Heart right ventricle (tissue), 16 donors: ENCODE measurements around the gene CS. TPM values are rescaled to one million over a fixed set of nuclear protein-coding genes. Genes with fewer than 3 reads are reported as not detected.

ENCODE experiments used
- ATAC-seq, 8 donors: fragments of 200-7000 bp; cut with Tn5 transposase; one replicate each; pipeline ENCODE4 v1.9.1; 2020; ENCODE audit warnings: mild to moderate bottlenecking in 8 of 8, moderate library complexity in 8 of 8, moderate number of reproducible peaks in 1 of 8
- DNase-seq, 2 donors: peaks; one replicate each; pipeline ENCODE4 v3.0.0-alpha.2; 2020
- H3K27ac ChIP-seq, 10 donors: fragments of 200-600 bp; sonication (generic) in 2 of 10; one replicate each; pipeline versions ENCODE4 v1.5.0 to v1.8.0; 2020 to 2022; ENCODE audit warnings: mild to moderate bottlenecking in 3 of 10
- H3K27me3 ChIP-seq, 7 donors: fragments of 200-600 bp; one replicate each; pipeline ENCODE4 v1.8.0; 2021 to 2022; ENCODE audit warnings: mild to moderate bottlenecking in 2 of 7
- H3K36me3 ChIP-seq, 9 donors: fragments of 200-600 bp; sonication (generic) in 1 of 9; one replicate each; pipeline versions ENCODE4 v1.5.0 to v1.8.0; 2020 to 2022; ENCODE audit warnings: mild to moderate bottlenecking in 2 of 9
- H3K4me1 ChIP-seq, 9 donors: fragments of 200-600 bp; sonication (generic) in 1 of 9; one replicate each; pipeline versions ENCODE4 v1.5.0 to v1.8.0; 2020 to 2022; ENCODE audit warnings: mild to moderate bottlenecking in 4 of 9
- H3K4me3 ChIP-seq, 10 donors: fragments of 200-600 bp; sonication (generic) in 2 of 10; one replicate each; pipeline versions ENCODE4 v1.5.0 to v1.8.0; 2020 to 2022; ENCODE audit warnings: mild to moderate bottlenecking in 7 of 10, moderate library complexity in 2 of 10
- H3K9me3 ChIP-seq, 11 donors: fragments of 200-600 bp in 10 of 11; sonication (generic) in 2 of 11; one replicate each; pipeline versions ENCODE4 v1.5.0 to v1.8.0; 2013 to 2022; ENCODE audit warnings: mild to moderate bottlenecking in 2 of 11, control low read depth in 1 of 11, moderate library complexity in 1 of 11
- WGBS, 2 donors: extraction: QIAGEN DNeasy Blood & Tissue Kit; methylation state at CpG; one replicate each; pipeline ENCODE4 v1.1.7; 2013; ENCODE audit warnings: inconsistent platforms in 1 of 2; 5-methylcytosine and 5-hydroxymethylcytosine counted together
- intact Hi-C, 10 donors: fragments of 100-400 bp; cut with DNase I; formaldehyde crosslinking; loops; one replicate each; pipeline versions ENCODE4 v1.11.1 to v1.14.2; 2022
- polyA plus RNA-seq, 2 donors: library from polyadenylated mRNA; stranded (reverse); fragments of 200-250 nt; gene quantifications; one replicate each; pipeline ENCODE4 v1.2.3, GENCODE V29; 2013
- total RNA-seq, 10 donors: library from RNA; stranded (reverse); fragmentation: NEBNext Ultra II Directional in 3 of 10; extraction: Animal tissue kit (Norgen Biotek cat#: 25700) in 3 of 10; gene quantifications; one replicate each; pipeline versions ENCODE4 v1.2.1 to v1.2.4, GENCODE V29; 2021 to 2023
- TF ChIP-seq, protein P1 (sequence below), 9 donors: fragments of 200-600 bp; sonication (generic) in 2 of 9; IDR thresholded peaks; one replicate each; pipeline versions ENCODE4 v1.5.0 to v1.8.0; 2021 to 2022; ENCODE audit warnings: antibody characterized with exemption in 9 of 9, mild to moderate bottlenecking in 5 of 9, moderate library complexity in 1 of 9
- donor health status: Arrhythmogenic right ventricular cardiomyopathy.
- donor health status: ischemic (EF 13 %, LVEDD 7.1; RV severe dilation, severe dysfunction).
- donor health status: healthy with polysubstance abuse.
- donor health status: DM: no; HTN: yes; CAD: no.
- donor health status: DM: no; HTN: no; CAD: no.
- donor health status: ischemic (EF 25% LVEDD 6.9; RV normal size, moderate dysfunction).
- donor health status: ischemic (EF 25% LVEDD 5.7; RV mildly dilated, moderate dysfunction).
- donor health status: healthy.
- donor health status: DM: yes; HTN: yes; CAD: no.
- donor health status: Ischemic cardiomyopathy.
- donor health status: ischemic (EF 35%, LVEDD 5.7; RV mildly dilated, moderate dysfunction).
- donor health status: nonischemic (EF 11% LVEDD 7.7; RV severe dilation, severe dysfunction).
- donor health status: DM: yes; HTN: yes; CAD: no.
- donor health status: PGD.
- donor health status: ischemic (EF 29% LVEDD 5.4; RV normal size, mild dysfunction).
- donor health status: nonischemic (EF 23%, LVEDD 6.1; RV moderate dilation, normal function).

Gene CS
- total and polyA plus RNA-seq, 12 donors, result 154 to 991 (median 859) TPM

DNA sequence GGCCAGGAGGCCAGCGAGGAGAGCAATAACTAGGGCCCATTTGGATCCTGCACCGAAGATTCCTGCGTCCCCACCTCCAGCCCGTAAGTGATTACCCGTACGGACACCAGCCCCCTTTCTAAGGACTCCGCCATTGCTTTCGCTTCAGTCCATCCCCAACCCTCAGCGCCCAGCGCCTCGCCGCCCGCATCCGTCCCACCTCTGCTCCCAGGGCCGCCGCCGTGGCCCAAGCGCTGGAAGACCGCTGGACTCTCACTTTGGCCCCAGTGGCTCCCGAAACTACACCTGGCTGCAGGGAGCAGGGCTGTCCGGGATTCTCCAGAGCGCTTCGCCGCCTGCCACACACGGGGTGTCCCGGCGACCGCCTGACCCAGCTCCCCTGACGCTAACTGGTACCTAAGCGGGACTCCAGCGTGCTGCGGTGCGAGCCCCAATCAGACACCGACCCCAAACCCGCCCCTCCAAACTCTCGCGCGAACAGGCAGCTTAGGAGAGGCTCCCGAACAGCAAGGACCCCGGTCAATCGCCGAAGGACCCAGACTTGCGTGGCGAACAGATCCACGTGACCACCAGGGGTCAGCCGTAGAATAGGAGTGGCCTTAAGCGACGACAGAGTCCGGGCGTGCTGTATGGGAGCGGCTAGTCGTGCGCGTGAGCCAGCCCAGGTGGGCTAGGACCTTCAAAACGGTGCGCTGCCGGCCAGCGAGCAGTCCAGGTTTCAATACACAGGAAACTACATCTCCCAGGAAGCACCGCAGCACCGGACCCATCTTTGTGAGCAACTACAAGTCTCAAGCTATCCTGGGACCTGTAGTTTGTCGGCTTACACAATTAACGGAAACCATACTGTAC, 15.7 kb upstream of the CS start, which contains the start of gene CNPY2:
CNPY2 (minus strand) TSS at position 367 of the 852 bp plus-strand sequence. CDS start 771 bp downstream, outside the sequence.
- WGBS, 2 donors, result 0% methylated on average over 62 of the region's 62 CpGs
- DNase-seq, result peak; percentile 94 to 97
- TF ChIP-seq, protein P1, sequence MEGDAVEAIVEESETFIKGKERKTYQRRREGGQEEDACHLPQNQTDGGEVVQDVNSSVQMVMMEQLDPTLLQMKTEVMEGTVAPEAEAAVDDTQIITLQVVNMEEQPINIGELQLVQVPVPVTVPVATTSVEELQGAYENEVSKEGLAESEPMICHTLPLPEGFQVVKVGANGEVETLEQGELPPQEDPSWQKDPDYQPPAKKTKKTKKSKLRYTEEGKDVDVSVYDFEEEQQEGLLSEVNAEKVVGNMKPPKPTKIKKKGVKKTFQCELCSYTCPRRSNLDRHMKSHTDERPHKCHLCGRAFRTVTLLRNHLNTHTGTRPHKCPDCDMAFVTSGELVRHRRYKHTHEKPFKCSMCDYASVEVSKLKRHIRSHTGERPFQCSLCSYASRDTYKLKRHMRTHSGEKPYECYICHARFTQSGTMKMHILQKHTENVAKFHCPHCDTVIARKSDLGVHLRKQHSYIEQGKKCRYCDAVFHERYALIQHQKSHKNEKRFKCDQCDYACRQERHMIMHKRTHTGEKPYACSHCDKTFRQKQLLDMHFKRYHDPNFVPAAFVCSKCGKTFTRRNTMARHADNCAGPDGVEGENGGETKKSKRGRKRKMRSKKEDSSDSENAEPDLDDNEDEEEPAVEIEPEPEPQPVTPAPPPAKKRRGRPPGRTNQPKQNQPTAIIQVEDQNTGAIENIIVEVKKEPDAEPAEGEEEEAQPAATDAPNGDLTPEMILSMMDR (IDR thresholded peaks at IDR 0.05), result peak in 5 of 9 donors; percentile 7 to 38 (median 21)
- Histone ChIP-seq H3K27ac (peak within 1 kb of the TSS; percentile 88 to 98 (median 94)), H3K36me3 (peaks cover 0 to 74% (median 38%) of the 10 kb centered on the region in 9 donors), H3K4me3 (peak within 1 kb of the TSS; percentile 61 to 99 (median 94)), H3K4me1 (peaks cover 7 to 23% (median 16%) of the 10 kb centered on the region in 9 donors), H3K27me3 (no peaks in the 10 kb centered on the region), H3K9me3 (no peaks in the 10 kb centered on the region)
- peak; percentile 95 to 97 (median 96) for ATAC-seq
- intact Hi-C loops, result loop anchor here in 5 of 10 donors (2.0 to 10.0 kb wide), 3 partner anchors 15 to 149 kb away; partner anchors contain the start of genes SPRYD4 (in 4 of the 5) and CS (in 1 of the 5)

DNA sequence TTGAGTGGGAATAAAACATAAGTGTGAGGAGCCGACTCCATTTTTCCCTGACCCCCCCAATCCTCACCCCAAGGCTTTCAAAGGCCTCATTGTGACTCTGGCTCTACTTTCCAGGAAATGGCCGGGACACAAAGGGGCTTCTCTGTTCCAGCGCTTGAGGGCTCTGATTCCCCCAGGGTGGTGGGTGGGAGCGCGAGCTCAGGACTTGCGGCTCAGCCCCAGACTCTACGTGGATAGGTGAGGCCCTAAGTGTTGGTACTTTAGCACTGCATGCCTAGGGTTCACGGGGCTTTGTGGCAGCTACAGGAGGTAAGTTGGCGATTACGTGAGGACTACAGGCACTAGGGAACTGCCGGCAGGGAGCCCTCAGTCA, 15.1 kb upstream of the CS start:
- peak overlapping the region; percentile 61 to 99 (median 94) for H3K4me3 ChIP-seq
- 2 to 3% methylated on average over 11 of the region's 11 CpGs for WGBS, 2 donors
- peaks cover 7 to 23% (median 16%) of the 10 kb centered on the region in 9 donors for H3K4me1 ChIP-seq
- intact Hi-C loops, result loop anchor here in 5 of 10 donors (5.0 to 10.0 kb wide), 2 partner anchors 42 to 150 kb away; partner anchors contain the start of gene SPRYD4 (in 4 of the 5)
- H3K27me3 ChIP-seq, result no peaks in the 10 kb centered on the region
- ATAC-seq (peak in 6 of 8 donors; percentile 0 to 6 (median 2)), DNase-seq (peak in 1 of 2 donors; percentile 11)
- TF ChIP-seq, protein P1 (IDR thresholded peaks at IDR 0.05), result no peak
- H3K9me3 ChIP-seq, result no peaks in the 10 kb centered on the region
- H3K27ac ChIP-seq, result peak overlapping the region; percentile 88 to 98 (median 94)
- peaks cover 0 to 74% (median 38%) of the 10 kb centered on the region in 9 donors for H3K36me3 ChIP-seq

DNA sequence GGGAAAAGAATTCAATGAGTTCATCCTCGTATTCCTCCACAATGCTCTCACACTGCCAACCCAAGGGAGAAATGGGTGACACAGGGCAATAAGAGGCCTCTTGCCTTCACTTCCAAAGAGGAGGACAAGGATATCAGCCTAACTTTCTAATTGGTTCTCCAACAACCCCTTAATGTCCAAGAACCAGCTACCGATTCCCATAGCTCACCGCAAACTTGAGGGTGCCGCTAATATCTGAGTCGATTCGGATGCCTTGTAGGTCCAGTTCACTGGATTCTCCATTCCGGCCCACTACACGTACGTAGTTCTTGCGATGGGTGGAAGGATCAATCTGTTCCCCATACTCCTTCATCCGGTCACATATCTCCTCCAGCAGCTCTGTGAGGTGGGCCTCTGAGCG, 10.9 kb upstream of the CS start:
- 93 to 95% methylated on average over 12 of the region's 12 CpGs for WGBS, 2 donors
- Histone ChIP-seq H3K36me3 (peaks cover 0 to 88% (median 28%) of the 10 kb centered on the region in 9 donors), H3K27me3 (no peaks in the 10 kb centered on the region), H3K4me1 (peaks cover 7 to 15% (median 11%) of the 10 kb centered on the region in 9 donors), H3K9me3 (no peaks in the 10 kb centered on the region), H3K4me3 (no peak overlapping the region), H3K27ac (no peak overlapping the region)
- TF ChIP-seq, protein P1 (IDR thresholded peaks at IDR 0.05), result no peak
- DNase-seq (no peak), ATAC-seq (no peak)
- intact Hi-C loops, result loop anchor here in 4 of 10 donors (10.0 kb wide), 1 partner anchor 154 kb away; the partner anchor contains the start of gene SPRYD4 (in 4 of the 4)

DNA sequence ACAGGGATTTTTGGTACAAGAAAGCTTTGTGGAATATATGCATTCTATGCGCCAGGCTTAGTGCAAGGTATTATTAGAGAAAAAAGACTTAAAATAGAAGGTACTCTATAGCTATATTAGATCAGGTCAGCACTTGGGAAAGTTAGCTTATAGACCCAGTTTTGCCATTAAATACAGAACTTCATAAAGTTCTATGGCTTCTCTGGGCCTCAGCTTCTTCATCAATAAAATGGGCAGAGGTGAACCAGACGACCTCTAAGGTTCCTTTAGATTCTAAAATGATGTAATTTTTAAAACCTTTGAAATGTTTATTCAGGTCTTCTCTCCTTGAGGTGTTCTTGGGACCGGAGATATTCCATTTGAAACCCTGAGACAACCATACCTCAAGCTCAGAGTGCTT, 8.6 kb upstream of the CS start:
- Histone ChIP-seq H3K27me3 (no peaks in the 10 kb centered on the region), H3K9me3 (no peaks in the 10 kb centered on the region), H3K27ac (no peak overlapping the region), H3K4me1 (no peaks in the 10 kb centered on the region), H3K4me3 (no peak overlapping the region), H3K36me3 (peaks cover 0 to 100% (median 28%) of the 10 kb centered on the region in 9 donors)
- ATAC-seq (no peak), DNase-seq (no peak)
- intact Hi-C loops, result no loop called here
- TF ChIP-seq, protein P1 (IDR thresholded peaks at IDR 0.05), result no peak
- WGBS, 2 donors, result 95 to 97% methylated on average over 3 of the region's 3 CpGs
